Smooth muscle cell (in vitro differentiated cells): ENCODE measurements around the gene MRTFA. TPM values are rescaled to one million over a fixed set of nuclear protein-coding genes. Genes with fewer than 3 reads are reported as not detected.

ENCODE experiments used
- DNase-seq: peaks from one replicate; lab custom pipeline; 2025; ENCODE audit not compliant: unreplicated experiment; lab: John Stamatoyannopoulos, UW
- H2AFZ ChIP-seq: fragments of 200-600 bp; sonication (generic); 2 replicates; pipeline ENCODE4 v1.6.0; 2016; ENCODE audit warnings: antibody characterized with exemption, low read depth, mild to moderate bottlenecking
- H3F3A ChIP-seq: fragments of 200-600 bp; sonication (generic); 2 replicates; pipeline ENCODE4 v1.6.0; 2017; ENCODE audit warnings: antibody characterized with exemption, low read depth
- H3K27ac ChIP-seq: fragments of 200-600 bp; sonication (generic); 2 replicates; pipeline ENCODE4 v1.5.1; 2016; ENCODE audit warnings: low read depth, mild to moderate bottlenecking
- H3K27me3 ChIP-seq: fragments of 200-600 bp; sonication (generic); 2 replicates; pipeline ENCODE4 v1.6.1; 2016; ENCODE audit warnings: low read depth, mild to moderate bottlenecking
- H3K36me3 ChIP-seq: fragments of 200-600 bp; sonication (generic); 2 replicates; pipeline ENCODE4 v1.5.1; 2016; ENCODE audit warnings: low read depth
- H3K4me1 ChIP-seq: fragments of 200-600 bp; sonication (generic); 2 replicates; pipeline ENCODE4 v1.5.1; 2016; ENCODE audit warnings: low read depth
- H3K4me2 ChIP-seq: fragments of 200-600 bp; sonication (generic); 2 replicates; pipeline ENCODE4 v1.6.0; 2016; ENCODE audit warnings: mild to moderate bottlenecking
- H3K4me3 ChIP-seq: fragments of 200-600 bp; sonication (generic); 2 replicates; pipeline ENCODE4 v1.5.1; 2016; ENCODE audit warnings: mild to moderate bottlenecking
- H3K79me2 ChIP-seq: fragments of 200-600 bp; sonication (generic); 2 replicates; pipeline ENCODE4 v1.6.0; 2016; ENCODE audit warnings: low read depth, mild to moderate bottlenecking
- H3K9ac ChIP-seq: fragments of 200-600 bp; sonication (generic); 2 replicates; pipeline ENCODE4 v1.6.0; 2016; ENCODE audit warnings: low read depth
- H3K9me3 ChIP-seq: fragments of 200-600 bp; sonication (generic); replicated peaks from 2 replicates; pipeline ENCODE4 v1.5.1; 2016; ENCODE audit warnings: low read depth
- H4K20me1 ChIP-seq: fragments of 200-600 bp; sonication (generic); 2 replicates; pipeline ENCODE4 v1.6.0; 2016; ENCODE audit warnings: low read depth
- CTCF ChIP-seq: fragments of 200-600 bp; sonication (generic); IDR thresholded peaks from 2 replicates; pipeline ENCODE4 v1.5.1; 2017; ENCODE audit warnings: borderline replicate concordance, mild to moderate bottlenecking, antibody characterized with exemption; ENCODE audit not compliant: insufficient read depth, poor library complexity, severe bottlenecking
- WGBS: methylation state at CpG from one replicate; pipeline ENCODE4 v1.1.7; 2016; ENCODE audit warnings: low lambda C conversion rate; 5-methylcytosine and 5-hydroxymethylcytosine counted together
- polyA plus RNA-seq: library from polyadenylated mRNA; unstranded; fragments of >200 nt; fragmentation: Nextera tagmentation; extraction: Ambion mirVana; gene quantifications from 2 replicates; pipeline ENCODE4 v1.2.1, GENCODE V29; 2016
- total RNA-seq: library from RNA; depleted of rRNA; stranded (reverse); fragments of >200 nt; gene quantifications from 2 replicates; pipeline ENCODE4 v1.2.3, GENCODE V29; 2014

MRTFA gene
- total and polyA plus RNA-seq, 2 experiments from 2014 or later: 25.5 to 41.7 TPM

GRCh38 chr22:40674274-40674673, 37.8 kb upstream of the MRTFA start:
- Histone ChIP-seq H3K36me3 (no peaks in the 10 kb centered on the region), H3K4me1 (peaks cover 8% of the 10 kb centered on the region), H3K4me2 (no peak overlapping the region), H2AFZ (no peak overlapping the region), H3K27me3 (no peaks in the 10 kb centered on the region), H3K79me2 (no peaks in the 10 kb centered on the region), H3K9ac (no peak overlapping the region), H3K27ac (no peak overlapping the region), H3K9me3 (no peaks in the 10 kb centered on the region), H4K20me1 (no peaks in the 10 kb centered on the region), H3F3A (peaks cover 9% of the 10 kb centered on the region), H3K4me3 (no peak overlapping the region)
- WGBS: 93% methylated on average over 4 of the region's 4 CpGs
- TF ChIP-seq CTCF: no peak
- no peak for DNase-seq

DNA sequence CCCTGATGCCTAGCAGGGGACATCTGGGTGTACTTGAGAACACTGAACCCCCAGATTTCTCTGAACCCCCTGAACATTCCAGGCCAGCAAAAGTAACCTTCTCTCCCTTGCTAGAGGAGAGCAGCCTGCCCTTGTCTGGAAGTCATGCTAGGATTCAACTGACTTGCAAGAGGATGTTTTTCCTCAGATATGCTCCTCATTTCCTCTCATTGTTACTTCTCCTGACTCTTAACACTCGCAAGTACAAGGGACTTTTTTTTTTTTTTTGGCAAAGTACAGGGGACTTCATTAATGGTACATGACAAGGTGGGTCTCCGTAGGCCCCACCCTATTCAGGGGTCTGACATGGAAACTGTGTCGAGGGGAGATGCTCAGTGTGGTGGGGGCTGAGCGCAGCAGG, 36.5 kb upstream of the MRTFA start:
- H3K4me1 ChIP-seq: no peaks in the 10 kb centered on the region
- no peaks in the 10 kb centered on the region for H4K20me1 ChIP-seq

GRCh38 chr22:40671796-40672360, 35.4 kb upstream of the MRTFA start:
- Histone ChIP-seq H3K79me2 (no peaks in the 10 kb centered on the region), H3K4me2 (no peak overlapping the region), H3K4me3 (no peak overlapping the region), H3K9ac (no peak overlapping the region), H3K36me3 (no peaks in the 10 kb centered on the region), H3K27me3 (no peaks in the 10 kb centered on the region), H3K9me3 (no peaks in the 10 kb centered on the region), H2AFZ (no peak overlapping the region), H3F3A (peaks cover 19% of the 10 kb centered on the region), H3K4me1 (no peaks in the 10 kb centered on the region), H4K20me1 (no peaks in the 10 kb centered on the region), H3K27ac (no peak overlapping the region)
- DNase-seq: no peak
- TF ChIP-seq CTCF: no peak
- 95% methylated on average over 7 of the region's 7 CpGs for WGBS

More for the DNA sequence above, 36.5 kb upstream of the MRTFA start:
- no peak overlapping the region for H3K4me2 ChIP-seq
- no peak overlapping the region for H3K27ac ChIP-seq
- no peaks in the 10 kb centered on the region for H3K9me3 ChIP-seq
- no peak for TF ChIP-seq CTCF
- H3K9ac ChIP-seq: no peak overlapping the region
- no peak overlapping the region for H3K4me3 ChIP-seq
- peaks cover 13% of the 10 kb centered on the region for H3F3A ChIP-seq
- H3K79me2 ChIP-seq: no peaks in the 10 kb centered on the region
- H3K36me3 ChIP-seq: no peaks in the 10 kb centered on the region
- no peaks in the 10 kb centered on the region for H3K27me3 ChIP-seq
- WGBS: 95% methylated on average over 4 of the region's 4 CpGs
- no peak for DNase-seq
- no peak overlapping the region for H2AFZ ChIP-seq

- Histone ChIP-seq H4K20me1 (no peaks in the 10 kb centered on the region), H3K4me2 (no peak overlapping the region), H3K4me1 (no peaks in the 10 kb centered on the region), H3K79me2 (no peaks in the 10 kb centered on the region), H3K36me3 (no peaks in the 10 kb centered on the region), H3K27me3 (no peaks in the 10 kb centered on the region), H3K9ac (no peak overlapping the region), H3K9me3 (no peaks in the 10 kb centered on the region), H3K4me3 (no peak overlapping the region), H2AFZ (no peak overlapping the region), H3K27ac (no peak overlapping the region), H3F3A (peaks cover 23% of the 10 kb centered on the region)
- TF ChIP-seq CTCF: no peak
- no peak for DNase-seq
- 98% methylated on average over 13 of the region's 13 CpGs for WGBS
Observed at GRCh38 chr22:40671369-40671768, 34.9 kb upstream of the MRTFA start.
